Activated CD4-positive, alpha-beta T cell treated with anti-CD3 and anti-CD28 coated beads, Interleukin-2, Interleukin-4, amounts not matched to agents 100 ng/mL and 50 ng/mL, durations not matched to agents 16 hours and 8 hours (primary cell): ENCODE data around the gene P3H3.

Experiments used
- DNase-seq: peaks from one replicate; pipeline ENCODE4 v3.0.0-alpha.2; 2020; ENCODE audit warnings: low spot score

Gene P3H3

GRCh38 chr12:6827982-6828780 lies at the start of gene P3H3:
TSS of gene P3H3 (plus strand) at chr12:6828407. CDS start at chr12:6828441, 34 bp downstream.
- DNase-seq: no peak

- DNase-seq: peak; percentile 93
Measured at GRCh38 chr12:6778574-6779550, 49.3 kb upstream of the P3H3 start.

GRCh38 chr12:6779708-6780432 lies 48.3 kb upstream of the P3H3 start:
- DNase-seq: no peak

- peak; percentile 46 for DNase-seq
Measured at GRCh38 chr12:6780573-6780972, 47.6 kb upstream of the P3H3 start.

GRCh38 chr12:6782119-6782518 lies 46.1 kb upstream of the P3H3 start:
- no peak for DNase-seq

GRCh38 chr12:6782850-6783566 lies 45.2 kb upstream of the P3H3 start:
- no peak for DNase-seq

- no peak for DNase-seq
Measured at GRCh38 chr12:6783828-6784227, 44.4 kb upstream of the P3H3 start.

- DNase-seq: no peak
Measured at GRCh38 chr12:6784296-6784695, 43.9 kb upstream of the P3H3 start.

GRCh38 chr12:6784761-6785160 lies 43.4 kb upstream of the P3H3 start:
- no peak for DNase-seq

GRCh38 chr12:6786416-6787094 lies 41.7 kb upstream of the P3H3 start:
- DNase-seq: no peak

GRCh38 chr12:6787309-6787708 lies 40.9 kb upstream of the P3H3 start:
- no peak for DNase-seq

- peak; percentile 93 for DNase-seq
Measured at GRCh38 chr12:6788972-6789924, 39.0 kb upstream of the P3H3 start, which contains the start of gene CD4. TSS of gene CD4 (plus strand) at chr12:6789528. CDS start at chr12:6800139, 10,611 bp downstream.

- peak; percentile 67 for DNase-seq
Measured at GRCh38 chr12:6790496-6791150, 37.6 kb upstream of the P3H3 start.

GRCh38 chr12:6791931-6792520 lies 36.2 kb upstream of the P3H3 start:
- DNase-seq: no peak

GRCh38 chr12:6792522-6793201 lies 35.5 kb upstream of the P3H3 start:
- DNase-seq: peak; percentile 52

GRCh38 chr12:6795088-6795487 lies 33.1 kb upstream of the P3H3 start:
- DNase-seq: no peak

GRCh38 chr12:6796576-6796975 lies 31.6 kb upstream of the P3H3 start:
- no peak for DNase-seq

GRCh38 chr12:6799147-6799546 lies 29.1 kb upstream of the P3H3 start:
- DNase-seq: no peak
